HG03175 (cell line): ENCODE data around the gene CLUH.

ENCODE experiments used
- ATAC-seq: cut with Tn5 transposase; IDR thresholded peaks from one replicate; pipeline ENCODE4 v1.9.1; 2021; ENCODE audit warnings: mild to moderate bottlenecking, moderate library complexity; ENCODE audit not compliant: unreplicated experiment

Gene CLUH

GRCh38 chr17:2711608-2712299 lies at the start of gene CLUH:
TSS of gene CLUH (minus strand) at chr17:2711764. CDS start at chr17:2711661, 103 bp downstream.
- ATAC-seq = peak; percentile 68

- ATAC-seq = no peak
These were observed 47.3 kb upstream of the CLUH start for GRCh38 chr17:2758870-2759269.

- ATAC-seq = no peak
These were observed 44.5 kb upstream of the CLUH start for GRCh38 chr17:2755891-2756724.

- ATAC-seq = no peak
These were observed 39.9 kb upstream of the CLUH start for GRCh38 chr17:2751491-2751890.

- no peak for ATAC-seq
These were observed 39.2 kb upstream of the CLUH start for GRCh38 chr17:2750721-2751120.

- ATAC-seq = no peak
These were observed 38.2 kb upstream of the CLUH start for GRCh38 chr17:2749784-2750181.

GRCh38 chr17:2749058-2749783 lies 37.7 kb upstream of the CLUH start, which contains the start of gene CCDC92B:
TSS of gene CCDC92B (minus strand) at chr17:2749652. CDS start at chr17:2735145, 14,507 bp downstream.
- ATAC-seq = no peak

GRCh38 chr17:2745317-2746037 lies 33.9 kb upstream of the CLUH start:
- ATAC-seq = no peak

GRCh38 chr17:2737693-2738092 lies 26.1 kb upstream of the CLUH start:
- ATAC-seq = no peak

- no peak for ATAC-seq
These were observed 25.4 kb upstream of the CLUH start for GRCh38 chr17:2736956-2737355.

- no peak for ATAC-seq
These were observed 24.3 kb upstream of the CLUH start for GRCh38 chr17:2735896-2736295.

- no peak for ATAC-seq
These were observed 23.4 kb upstream of the CLUH start for GRCh38 chr17:2734939-2735338.

- no peak for ATAC-seq
These were observed 20.2 kb upstream of the CLUH start for GRCh38 chr17:2731807-2732206.

GRCh38 chr17:2730764-2731353 lies 19.3 kb upstream of the CLUH start:
- no peak for ATAC-seq

GRCh38 chr17:2724784-2725164 lies 13.2 kb upstream of the CLUH start:
- ATAC-seq = no peak

GRCh38 chr17:2723997-2724783 lies 12.6 kb upstream of the CLUH start:
- no peak for ATAC-seq

- ATAC-seq = no peak
These were observed 12.0 kb upstream of the CLUH start for GRCh38 chr17:2723505-2723996.

GRCh38 chr17:2722611-2723010 lies 11.0 kb upstream of the CLUH start:
- ATAC-seq = no peak

GRCh38 chr17:2721603-2722002 lies 10.0 kb upstream of the CLUH start:
- no peak for ATAC-seq

GRCh38 chr17:2719861-2720260 lies 8.3 kb upstream of the CLUH start:
- ATAC-seq = no peak
